ENCODE measurements around the gene FUT8. TPM values are rescaled to one million over a fixed set of nuclear protein-coding genes. Genes with fewer than 3 reads are reported as not detected.

The FUT8 gene
- total and polyA plus RNA-seq, 2 donors (not counting 1 experiment from before 2014, with no cell fraction given), result 13.2 to 91.8 TPM

DNA sequence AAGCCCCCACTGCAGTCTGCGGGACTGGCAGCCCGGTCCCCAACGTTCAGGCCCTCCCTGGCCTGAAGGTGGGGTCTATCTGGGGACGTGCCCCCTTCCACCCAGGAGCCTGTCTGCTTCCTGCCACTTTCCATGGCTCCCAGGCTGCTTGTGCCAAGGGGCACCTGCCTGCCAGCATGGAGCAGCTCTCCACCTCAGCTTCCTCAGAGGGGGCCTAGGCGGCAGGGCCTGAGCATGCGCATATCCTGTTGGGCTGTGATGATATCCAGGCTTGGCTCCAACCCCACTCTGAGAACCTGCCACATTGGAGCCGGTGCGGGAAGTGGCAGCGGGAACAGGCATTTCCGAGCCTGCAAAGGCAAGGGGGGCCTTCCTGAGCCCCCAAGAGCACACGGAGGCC lies 57.4 kb downstream of the FUT8 start:
- Histone ChIP-seq H4K20me1 (ENCODE audit: control insufficient read depth, insufficient read depth, low read length, poor library complexity, severe bottlenecking) (peaks cover 38% of the 10 kb centered on the region), H3K9ac (ENCODE audit: low read length) (no peak overlapping the region), H3K9me3 (ENCODE audit: control extremely low read depth in 1 of 3, control insufficient read depth in 2 of 3, insufficient read depth in 1 of 3, low read length in 2 of 3) (no peaks in the 10 kb centered on the region), H3K4me1 (ENCODE audit: control insufficient read depth in 2 of 2, insufficient read depth in 2 of 2, low read length in 2 of 2) (peaks cover 18 to 28% of the 10 kb centered on the region in 2 donors), H3K27ac (ENCODE audit: low read length in 2 of 2) (no peak overlapping the region), H3K4me3 (ENCODE audit: control extremely low read depth in 1 of 5, extremely low read depth in 1 of 5, insufficient read depth in 1 of 5, low read depth in 2 of 5, low read length in 4 of 5) (no peak overlapping the region), H3K27me3 (replicated peaks in 1 of 4; ENCODE audit: control extremely low read depth in 1 of 4, control insufficient read depth in 3 of 4, insufficient read depth in 4 of 4, low read length in 3 of 4) (no peaks in the 10 kb centered on the region), H2AFZ (ENCODE audit: insufficient read depth, low read depth, low read length, poor library complexity, severe bottlenecking) (no peak overlapping the region), H3K36me3 (replicated peaks in 1 of 2; ENCODE audit: control extremely low read depth in 1 of 2, control insufficient read depth in 1 of 2, extremely low read depth in 1 of 2, insufficient read depth in 2 of 2, low read length in 1 of 2) (peaks cover 0 to 15% of the 10 kb centered on the region in 2 experiments), H3K79me2 (ENCODE audit: control insufficient read depth, insufficient read depth, low read length) (peaks cover 97% of the 10 kb centered on the region), H3K4me2 (replicated peaks; ENCODE audit: low read depth, low read length, poor library complexity, severe bottlenecking) (peak overlapping the region; percentile 43)
- no peak for ATAC-seq (ENCODE audit: low read depth)
- H3K9me3 Mint-ChIP-seq (ENCODE audit: insufficient read depth), result no peaks in the 10 kb centered on the region
- H3K27me3 Mint-ChIP-seq, result no peaks in the 10 kb centered on the region
- ChIA-PET POLR2A (no interaction called here), CTCF (no interaction called here)
- WGBS (ENCODE audit: insufficient coverage), result 96% methylated on average over 11 of the region's 11 CpGs
- DNase-seq, result no peak
- H3K4me1 Mint-ChIP-seq, result peaks cover 46% of the 10 kb centered on the region
- intact Hi-C loops (cut with micrococcal nuclease), result no loop called here
- no peak overlapping the region for H3K27ac Mint-ChIP-seq
- no peak overlapping the region for H3K4me3 Mint-ChIP-seq
- TF ChIP-seq, protein P1, sequence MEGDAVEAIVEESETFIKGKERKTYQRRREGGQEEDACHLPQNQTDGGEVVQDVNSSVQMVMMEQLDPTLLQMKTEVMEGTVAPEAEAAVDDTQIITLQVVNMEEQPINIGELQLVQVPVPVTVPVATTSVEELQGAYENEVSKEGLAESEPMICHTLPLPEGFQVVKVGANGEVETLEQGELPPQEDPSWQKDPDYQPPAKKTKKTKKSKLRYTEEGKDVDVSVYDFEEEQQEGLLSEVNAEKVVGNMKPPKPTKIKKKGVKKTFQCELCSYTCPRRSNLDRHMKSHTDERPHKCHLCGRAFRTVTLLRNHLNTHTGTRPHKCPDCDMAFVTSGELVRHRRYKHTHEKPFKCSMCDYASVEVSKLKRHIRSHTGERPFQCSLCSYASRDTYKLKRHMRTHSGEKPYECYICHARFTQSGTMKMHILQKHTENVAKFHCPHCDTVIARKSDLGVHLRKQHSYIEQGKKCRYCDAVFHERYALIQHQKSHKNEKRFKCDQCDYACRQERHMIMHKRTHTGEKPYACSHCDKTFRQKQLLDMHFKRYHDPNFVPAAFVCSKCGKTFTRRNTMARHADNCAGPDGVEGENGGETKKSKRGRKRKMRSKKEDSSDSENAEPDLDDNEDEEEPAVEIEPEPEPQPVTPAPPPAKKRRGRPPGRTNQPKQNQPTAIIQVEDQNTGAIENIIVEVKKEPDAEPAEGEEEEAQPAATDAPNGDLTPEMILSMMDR (IDR thresholded peaks at IDR 0.05), result no peak
- TF ChIP-seq EZH2 (IDR thresholded peaks at IDR 0.05; ENCODE audit: borderline replicate concordance, insufficient read depth, low read depth, low read length, poor library complexity, severe bottlenecking), result no peak

- H3K4me1 Mint-ChIP-seq, result peaks cover 46% of the 10 kb centered on the region
These were observed 57.9 kb downstream of the FUT8 start for GRCh38 chr14:65470404-65470880.

More at GRCh38 chr14:65470404-65470880, 57.9 kb downstream of the FUT8 start:
- Histone ChIP-seq H3K9ac (ENCODE audit: low read length) (no peak overlapping the region), H3K9me3 (ENCODE audit: control extremely low read depth in 1 of 3, control insufficient read depth in 2 of 3, insufficient read depth in 1 of 3, low read length in 2 of 3) (no peaks in the 10 kb centered on the region), H3K4me2 (replicated peaks; ENCODE audit: low read depth, low read length, poor library complexity, severe bottlenecking) (peak overlapping the region; percentile 43), H3K4me1 (ENCODE audit: control insufficient read depth in 2 of 2, insufficient read depth in 2 of 2, low read length in 2 of 2) (peaks cover 18 to 28% of the 10 kb centered on the region in 2 donors), H3K36me3 (replicated peaks in 1 of 2; ENCODE audit: control extremely low read depth in 1 of 2, control insufficient read depth in 1 of 2, extremely low read depth in 1 of 2, insufficient read depth in 2 of 2, low read length in 1 of 2) (peaks cover 0 to 15% of the 10 kb centered on the region in 2 experiments), H3K27ac (ENCODE audit: low read length in 2 of 2) (peak overlapping the region in 1 of 2 donors; percentile 9), H3K27me3 (replicated peaks in 1 of 4; ENCODE audit: control extremely low read depth in 1 of 4, control insufficient read depth in 3 of 4, insufficient read depth in 4 of 4, low read length in 3 of 4) (no peaks in the 10 kb centered on the region), H3K4me3 (ENCODE audit: control extremely low read depth in 1 of 5, extremely low read depth in 1 of 5, insufficient read depth in 1 of 5, low read depth in 2 of 5, low read length in 4 of 5) (no peak overlapping the region), H2AFZ (ENCODE audit: insufficient read depth, low read depth, low read length, poor library complexity, severe bottlenecking) (no peak overlapping the region), H4K20me1 (ENCODE audit: control insufficient read depth, insufficient read depth, low read length, poor library complexity, severe bottlenecking) (peaks cover 41% of the 10 kb centered on the region), H3K79me2 (ENCODE audit: control insufficient read depth, insufficient read depth, low read length) (peaks cover 96% of the 10 kb centered on the region)
- DNase-seq (no peak), ATAC-seq (ENCODE audit: low read depth) (no peak)
- Mint-ChIP-seq H3K27me3 (no peaks in the 10 kb centered on the region), H3K27ac (no peak overlapping the region), H3K4me3 (peak overlapping the region; percentile 7), H3K9me3 (ENCODE audit: insufficient read depth) (no peaks in the 10 kb centered on the region)
- POLR2A ChIA-PET, result no interaction called here
- TF ChIP-seq, protein P1 (IDR thresholded peaks at IDR 0.05), result no peak
- no peak for TF ChIP-seq EZH2 (IDR thresholded peaks at IDR 0.05; ENCODE audit: borderline replicate concordance, insufficient read depth, low read depth, low read length, poor library complexity, severe bottlenecking)
- intact Hi-C loops (cut with micrococcal nuclease), result no loop called here
- WGBS (ENCODE audit: insufficient coverage), result 92% methylated on average over 12 of the region's 13 CpGs
- CTCF ChIA-PET, result no interaction called here
